Dermis blood vessel endothelial cell (primary cell): ENCODE data around the gene UCHL1. TPM values are rescaled to one million over a fixed set of nuclear protein-coding genes. Genes with fewer than 3 reads are reported as not detected.
A peak's percentile ranks its signal among the peaks of the same experiment; 100 is the strongest.

Experiments used
- DNase-seq: peaks from one replicate; pipeline ENCODE4 v3.0.0; 2010
- total RNA-seq: library from RNA; depleted of rRNA; stranded (reverse); fragments of >200 nt; gene quantifications from 2 replicates; pipeline ENCODE4 v1.2.3, GENCODE V29; 2014

The UCHL1 gene
- 235 and 251 TPM in 2 replicates for total RNA-seq

DNA sequence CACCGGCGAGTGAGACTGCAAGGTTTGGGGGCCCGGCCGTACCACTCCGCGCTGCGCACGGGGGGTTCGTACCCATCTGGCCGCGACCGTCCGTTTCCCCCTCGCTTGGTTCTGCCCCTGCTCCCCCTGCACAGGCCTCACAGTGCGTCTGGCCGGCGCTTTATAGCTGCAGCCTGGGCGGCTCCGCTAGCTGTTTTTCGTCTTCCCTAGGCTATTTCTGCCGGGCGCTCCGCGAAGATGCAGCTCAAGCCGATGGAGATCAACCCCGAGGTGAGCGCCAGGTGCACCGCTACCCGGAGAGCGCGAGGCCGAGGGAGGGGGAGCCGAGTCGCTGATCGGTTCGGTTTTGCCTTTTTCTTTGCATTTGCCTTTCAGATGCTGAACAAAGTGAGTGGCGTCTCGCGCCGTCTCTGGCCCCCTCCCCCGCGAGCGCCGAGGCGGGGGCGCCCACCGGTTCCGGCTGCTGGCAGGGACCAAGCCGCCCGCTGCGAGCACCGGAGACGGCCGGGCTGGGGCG, at the start of gene UCHL1:
UCHL1 (plus strand) TSS at position 189 of the 517 bp plus-strand sequence; CDS start at position 238, 49 bp downstream.
- peak; percentile 78 for DNase-seq

DNA sequence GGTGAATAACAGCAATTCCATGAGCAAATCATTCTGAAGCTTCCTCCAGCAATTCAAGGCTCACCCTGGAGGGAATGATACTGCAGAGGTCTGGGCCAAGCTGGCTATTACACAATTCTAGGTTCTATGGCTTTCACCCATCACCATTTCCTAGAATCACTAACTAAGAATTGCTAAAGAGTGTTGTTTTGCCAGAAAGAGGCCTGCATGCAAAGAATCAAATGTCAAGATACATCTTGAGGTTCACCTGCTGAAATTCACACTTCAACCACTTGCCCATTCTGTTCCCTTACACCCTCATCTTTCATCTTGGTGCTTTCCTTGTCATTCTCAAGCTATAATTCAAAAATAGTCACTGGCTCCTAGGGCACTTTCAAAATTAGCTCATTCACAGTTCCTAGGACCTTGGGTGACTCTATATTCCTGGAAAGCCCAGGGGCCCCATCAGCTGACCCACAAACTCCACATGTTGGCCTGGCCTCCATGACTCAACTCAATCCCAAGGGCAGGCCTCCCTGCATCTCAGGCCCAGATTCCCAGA, 49.4 kb upstream of the UCHL1 start:
- no peak for DNase-seq

- DNase-seq, result peak; percentile 78
These were observed 47.5 kb upstream of the UCHL1 start for GRCh38 chr4:41209187-41209586.

DNA sequence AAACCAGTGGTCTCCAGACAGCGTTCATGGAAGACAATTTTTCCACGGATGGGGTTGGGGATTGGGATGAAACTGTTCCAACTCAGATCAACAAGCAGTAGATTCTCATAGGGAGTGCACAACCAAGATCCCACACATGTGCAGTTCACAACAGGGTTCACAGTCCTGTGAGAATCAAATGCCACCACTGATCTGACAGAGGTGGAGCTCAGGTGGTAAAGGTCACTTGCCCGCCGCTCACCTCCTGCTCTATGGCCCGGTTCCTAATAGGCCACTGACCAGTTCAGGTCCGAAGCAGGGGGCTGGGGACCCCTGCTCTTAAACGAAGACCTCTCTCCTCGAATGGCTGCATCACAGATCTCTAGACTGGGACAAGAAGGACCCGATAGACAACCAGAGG, 46.8 kb upstream of the UCHL1 start:
- DNase-seq, result no peak

- no peak for DNase-seq
These were observed 44.6 kb upstream of the UCHL1 start for GRCh38 chr4:41211951-41212615.

GRCh38 chr4:41212616-41213203, 44.0 kb upstream of the UCHL1 start:
- DNase-seq, result peak; percentile 89

- peak; percentile 36 for DNase-seq
These were observed 43.0 kb upstream of the UCHL1 start for GRCh38 chr4:41213625-41214135.

- DNase-seq, result peak; percentile 98
These were observed 42.4 kb upstream of the UCHL1 start, which contains the start of gene APBB2 for GRCh38 chr4:41214136-41214824. Gene APBB2 (minus strand): TSS chr4:41214542. CDS start chr4:41033254, 181,288 bp downstream.

GRCh38 chr4:41214825-41215146, 41.9 kb upstream of the UCHL1 start:
- DNase-seq, result no peak

- DNase-seq, result peak; percentile 30
These were observed 41.6 kb upstream of the UCHL1 start for GRCh38 chr4:41215155-41215554.

- DNase-seq, result no peak
These were observed 40.8 kb upstream of the UCHL1 start for GRCh38 chr4:41215969-41216293.

DNA sequence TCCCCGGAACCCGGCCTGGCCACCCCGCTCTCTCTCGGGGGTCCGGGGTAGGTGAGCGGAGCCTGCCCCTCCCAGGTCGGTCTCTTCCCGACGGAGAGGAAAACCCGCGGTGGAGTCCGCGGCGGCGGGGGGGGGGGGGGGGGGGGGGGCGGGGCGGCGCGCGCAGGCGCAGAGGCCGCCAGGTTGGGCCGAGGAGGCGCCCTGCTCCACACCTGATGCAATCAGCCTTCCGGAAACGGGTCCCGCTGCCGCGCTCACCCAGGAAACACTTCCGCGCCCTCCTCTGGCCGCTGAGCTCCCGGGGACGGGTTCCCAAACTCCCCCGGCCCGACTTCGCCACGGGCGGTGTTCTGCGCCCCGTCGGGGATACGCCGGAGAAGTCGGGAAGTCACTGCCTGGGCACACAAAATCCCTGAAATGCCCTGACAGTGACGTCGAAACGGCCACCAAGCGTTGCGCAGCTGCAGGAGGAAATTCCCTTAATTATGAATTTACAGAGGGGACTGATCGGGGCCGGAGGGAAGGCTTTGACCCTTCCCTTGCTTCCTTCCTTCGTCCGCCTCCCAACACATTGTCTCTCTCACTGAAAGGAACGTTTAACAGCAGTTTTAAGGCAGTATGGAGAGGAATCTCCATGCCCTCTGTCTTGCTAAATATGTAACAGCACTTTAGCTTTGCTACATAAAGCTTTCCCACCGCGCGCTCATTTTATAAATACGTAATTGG, 40.3 kb upstream of the UCHL1 start:
- DNase-seq, result peak; percentile 76

DNA sequence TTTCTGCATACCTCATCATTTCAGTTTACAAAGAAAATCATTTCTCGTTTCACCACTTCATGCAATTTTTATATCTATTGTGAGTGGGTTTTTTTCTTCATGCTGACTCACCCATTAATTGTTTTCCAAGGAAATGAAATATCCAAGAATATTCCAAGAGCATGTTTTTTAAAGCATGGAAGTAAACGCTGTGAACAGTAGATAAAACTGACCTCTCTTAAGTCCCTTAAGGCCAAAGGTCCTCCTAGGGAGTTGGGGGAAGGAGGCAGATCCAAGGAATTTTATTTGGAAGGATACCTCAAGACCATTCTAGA, 39.8 kb upstream of the UCHL1 start:
- no peak for DNase-seq

DNA sequence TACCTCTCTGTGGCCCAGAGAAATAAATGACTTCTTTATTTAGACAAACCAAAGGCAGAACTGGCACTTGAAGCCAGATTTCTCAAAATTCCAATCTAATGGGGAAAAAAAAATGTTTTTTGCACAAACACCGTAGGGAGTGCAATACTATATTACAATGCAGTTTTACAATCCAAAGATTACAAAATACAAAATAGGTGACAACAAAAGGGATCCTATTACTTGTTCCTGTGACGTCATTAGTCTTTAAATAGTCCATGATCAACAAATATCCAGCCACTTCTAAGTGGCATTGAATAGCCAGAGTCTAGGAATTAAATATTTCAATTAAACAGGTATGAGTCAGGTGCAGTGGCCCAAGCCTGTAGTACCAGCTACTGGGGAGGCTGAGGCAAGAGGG, 39.4 kb upstream of the UCHL1 start:
- no peak for DNase-seq

- no peak for DNase-seq
These were observed 38.0 kb upstream of the UCHL1 start for GRCh38 chr4:41218703-41219102.

GRCh38 chr4:41219421-41219950, 37.2 kb upstream of the UCHL1 start:
- DNase-seq, result no peak

- no peak for DNase-seq
These were observed 34.7 kb upstream of the UCHL1 start for GRCh38 chr4:41221850-41222645.

- no peak for DNase-seq
These were observed 28.8 kb upstream of the UCHL1 start for GRCh38 chr4:41227902-41228301.

- DNase-seq, result peak; percentile 42
These were observed 24.3 kb upstream of the UCHL1 start for GRCh38 chr4:41232406-41232805.

DNA sequence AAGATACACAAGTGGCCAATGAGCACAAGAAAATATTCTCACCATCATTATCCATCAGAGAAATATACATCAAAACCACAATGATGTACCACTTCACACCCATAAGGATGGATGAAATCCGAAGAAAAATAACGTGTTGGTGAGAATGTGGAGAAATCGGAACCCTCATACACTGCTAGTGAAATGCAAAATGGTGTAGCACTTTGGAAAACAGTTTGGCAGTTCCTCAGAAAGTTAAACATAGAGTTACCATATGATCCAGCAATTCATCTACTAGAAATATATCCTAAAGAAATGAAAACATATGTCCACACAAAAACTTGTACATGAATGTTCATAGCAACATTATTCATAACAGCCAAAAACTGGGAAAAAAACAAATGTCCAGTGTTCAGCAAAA, 23.9 kb upstream of the UCHL1 start:
- no peak for DNase-seq

DNA sequence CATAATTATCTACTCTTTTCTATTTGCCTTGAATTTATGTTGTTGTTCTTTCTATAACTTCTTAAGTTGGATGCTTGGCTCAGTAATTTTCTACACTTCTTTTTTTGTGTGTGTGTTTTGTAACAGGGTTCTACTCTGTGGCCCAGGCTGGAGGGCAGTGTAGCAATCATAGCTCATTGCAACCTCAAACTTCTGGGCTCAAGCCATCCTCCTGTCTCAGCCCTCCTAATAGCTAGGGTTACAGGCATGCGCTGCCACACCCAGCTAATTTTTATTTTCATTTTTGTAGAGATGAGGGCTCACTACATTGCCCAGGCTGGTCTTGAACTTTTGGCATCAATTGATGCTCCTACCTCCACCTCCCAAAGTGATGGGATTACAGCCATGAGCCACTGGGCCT, 20.7 kb upstream of the UCHL1 start:
- no peak for DNase-seq

DNA sequence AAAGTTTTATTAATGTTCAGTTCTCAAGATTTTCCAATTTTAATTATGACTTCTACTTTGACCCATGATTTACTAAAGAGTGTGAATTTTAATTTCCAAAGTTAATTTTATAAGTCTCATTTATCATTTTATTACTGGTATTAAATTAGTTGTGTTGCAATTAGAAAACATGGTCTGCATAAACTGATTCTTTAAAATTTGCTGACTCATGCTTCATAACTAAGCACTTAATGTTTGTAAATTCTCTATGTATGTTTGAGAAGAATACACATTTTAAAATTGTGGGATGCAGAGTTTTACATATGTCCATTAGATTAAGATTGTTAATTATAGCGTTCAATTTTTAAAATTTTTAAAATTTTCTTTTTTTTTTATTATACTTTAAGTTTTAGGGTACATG, 20.2 kb upstream of the UCHL1 start:
- no peak for DNase-seq
